Hepatocyte (in vitro differentiated cells): ENCODE measurements around the gene ACAP3. TPM values are rescaled to one million over a fixed set of nuclear protein-coding genes. Genes with fewer than 3 reads are reported as not detected.

Source experiments
- DNase-seq: peaks from one replicate; pipeline ENCODE4 v3.0.0-alpha.2; 2016; ENCODE audit warnings: low spot score
- H2AFZ ChIP-seq: fragments of 200-600 bp; sonication (generic); 2 replicates; pipeline ENCODE4 v1.6.0; 2016; ENCODE audit warnings: antibody characterized with exemption, mild to moderate bottlenecking
- H3K27ac ChIP-seq: fragments of 200-600 bp; sonication (generic); 2 replicates; pipeline ENCODE4 v1.5.1; 2016; ENCODE audit warnings: mild to moderate bottlenecking
- H3K27me3 ChIP-seq: fragments of 200-600 bp; sonication (generic); 2 replicates; pipeline ENCODE4 v1.6.1; 2016
- H3K36me3 ChIP-seq: fragments of 200-600 bp; sonication (generic); replicated peaks from 2 replicates; pipeline ENCODE4 v1.5.1; 2016; ENCODE audit warnings: low read depth; ENCODE audit not compliant: insufficient read depth
- H3K4me1 ChIP-seq: fragments of 200-600 bp; sonication (generic); 2 replicates; pipeline ENCODE4 v1.5.1; 2016; ENCODE audit warnings: mild to moderate bottlenecking, moderate library complexity; ENCODE audit not compliant: insufficient read depth
- H3K4me2 ChIP-seq: fragments of 200-600 bp; sonication (generic); 2 replicates; pipeline ENCODE4 v1.6.0; 2016
- H3K4me3 ChIP-seq: fragments of 200-600 bp; sonication (generic); 2 replicates; pipeline ENCODE4 v1.5.1; 2016; ENCODE audit warnings: mild to moderate bottlenecking
- H3K79me2 ChIP-seq: fragments of 200-600 bp; sonication (generic); 2 replicates; pipeline ENCODE4 v1.6.0; 2017; ENCODE audit warnings: mild to moderate bottlenecking
- H3K9me2 ChIP-seq: fragments of 200-600 bp; sonication (generic); replicated peaks from 2 replicates; pipeline ENCODE4 v1.6.0; 2017; ENCODE audit warnings: mild to moderate bottlenecking; ENCODE audit not compliant: insufficient read depth
- H3K9me3 ChIP-seq: fragments of 200-600 bp; sonication (generic); 2 replicates; pipeline ENCODE4 v1.5.1; 2016; ENCODE audit warnings: low read depth, mild to moderate bottlenecking
- H4K20me1 ChIP-seq: fragments of 200-600 bp; sonication (generic); 2 replicates; pipeline ENCODE4 v1.6.0; 2016; ENCODE audit warnings: mild to moderate bottlenecking; ENCODE audit not compliant: insufficient read depth, poor library complexity, severe bottlenecking
- EZH2 ChIP-seq: fragments of 200-600 bp; sonication (generic); IDR thresholded peaks from 2 replicates; pipeline ENCODE4 v1.6.1; 2016; ENCODE audit warnings: antibody characterized with exemption, mild to moderate bottlenecking, borderline replicate concordance
- EZH2phosphoT487 ChIP-seq: fragments of 200-600 bp; sonication (generic); IDR thresholded peaks from one replicate; pipeline ENCODE4 v1.6.1; 2018; ENCODE audit warnings: antibody characterized with exemption, mild to moderate bottlenecking, low read depth, moderate library complexity; ENCODE audit not compliant: unreplicated experiment, severe bottlenecking
- WGBS: methylation state at CpG from one replicate; pipeline ENCODE4 v1.1.6; 2016; ENCODE audit warnings: low lambda C conversion rate; ENCODE audit errors: missing lambda C conversion rate; 5-methylcytosine and 5-hydroxymethylcytosine counted together
- polyA plus RNA-seq: library from polyadenylated mRNA; unstranded; fragments of >200 nt; fragmentation: Nextera tagmentation; extraction: Ambion mirVana; gene quantifications from 2 replicates; pipeline ENCODE4 v1.2.1, GENCODE V29; 2016
- total RNA-seq: library from RNA; depleted of rRNA; stranded (reverse); fragments of >200 nt; gene quantifications from 2 replicates; pipeline ENCODE4 v1.2.3, GENCODE V29; 2014
- TF ChIP-seq, protein P1 (sequence below): fragments of 200-600 bp; sonication (generic); IDR thresholded peaks from 2 replicates; pipeline ENCODE4 v1.5.1; 2016; ENCODE audit warnings: antibody characterized with exemption, mild to moderate bottlenecking; ENCODE audit not compliant: poor library complexity

Gene ACAP3
- total and polyA plus RNA-seq, 2 experiments from 2014 or later: 56.0 to 87.1 TPM

DNA sequence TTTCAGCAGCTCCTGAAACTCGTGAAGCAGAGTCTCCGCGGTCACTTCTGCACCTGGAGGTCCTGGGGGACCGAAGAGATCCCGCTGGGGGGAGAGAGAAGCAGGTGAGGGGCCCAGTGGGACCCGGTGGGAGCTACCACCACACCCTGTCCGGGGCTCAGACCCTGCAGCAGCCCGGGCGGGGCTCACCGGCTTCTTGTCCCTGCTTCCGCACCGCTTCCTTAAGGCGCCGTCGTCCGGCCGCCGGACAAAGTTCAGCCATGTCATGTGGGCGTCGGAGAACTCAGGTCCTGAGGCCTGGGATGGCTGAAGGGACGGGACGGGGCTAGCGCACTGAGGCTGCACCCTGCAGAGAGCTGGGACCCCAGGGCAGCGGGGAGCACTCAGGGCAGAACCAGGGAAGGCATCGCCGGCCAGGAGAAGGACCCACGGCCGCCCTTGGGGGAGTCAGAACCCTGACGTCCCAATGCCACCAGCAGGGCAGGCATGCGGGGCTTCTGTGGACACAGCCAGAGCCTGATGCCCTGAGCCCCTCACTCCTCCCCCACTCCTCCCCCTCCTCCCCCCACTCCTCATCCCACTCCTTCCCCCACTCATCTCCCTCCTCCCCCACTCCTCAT, 63.4 kb downstream of the ACAP3 start:
- Histone ChIP-seq H4K20me1 (no peaks in the 10 kb centered on the region), H3K36me3 (no peaks in the 10 kb centered on the region), H3K9me2 (no peaks in the 10 kb centered on the region), H3K79me2 (no peaks in the 10 kb centered on the region), H2AFZ (no peak overlapping the region), H3K27me3 (peaks cover 24% of the 10 kb centered on the region), H3K27ac (no peak overlapping the region), H3K4me1 (peaks cover 3% of the 10 kb centered on the region), H3K4me3 (no peak overlapping the region), H3K4me2 (peak overlapping the region; percentile 65), H3K9me3 (no peaks in the 10 kb centered on the region)
- DNase-seq: peak; percentile 73
- TF ChIP-seq, protein P1, sequence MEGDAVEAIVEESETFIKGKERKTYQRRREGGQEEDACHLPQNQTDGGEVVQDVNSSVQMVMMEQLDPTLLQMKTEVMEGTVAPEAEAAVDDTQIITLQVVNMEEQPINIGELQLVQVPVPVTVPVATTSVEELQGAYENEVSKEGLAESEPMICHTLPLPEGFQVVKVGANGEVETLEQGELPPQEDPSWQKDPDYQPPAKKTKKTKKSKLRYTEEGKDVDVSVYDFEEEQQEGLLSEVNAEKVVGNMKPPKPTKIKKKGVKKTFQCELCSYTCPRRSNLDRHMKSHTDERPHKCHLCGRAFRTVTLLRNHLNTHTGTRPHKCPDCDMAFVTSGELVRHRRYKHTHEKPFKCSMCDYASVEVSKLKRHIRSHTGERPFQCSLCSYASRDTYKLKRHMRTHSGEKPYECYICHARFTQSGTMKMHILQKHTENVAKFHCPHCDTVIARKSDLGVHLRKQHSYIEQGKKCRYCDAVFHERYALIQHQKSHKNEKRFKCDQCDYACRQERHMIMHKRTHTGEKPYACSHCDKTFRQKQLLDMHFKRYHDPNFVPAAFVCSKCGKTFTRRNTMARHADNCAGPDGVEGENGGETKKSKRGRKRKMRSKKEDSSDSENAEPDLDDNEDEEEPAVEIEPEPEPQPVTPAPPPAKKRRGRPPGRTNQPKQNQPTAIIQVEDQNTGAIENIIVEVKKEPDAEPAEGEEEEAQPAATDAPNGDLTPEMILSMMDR: no peak
- TF ChIP-seq EZH2phosphoT487 (no peak), EZH2 (no peak)
- WGBS: 79% methylated on average over 26 of the region's 30 CpGs

DNA sequence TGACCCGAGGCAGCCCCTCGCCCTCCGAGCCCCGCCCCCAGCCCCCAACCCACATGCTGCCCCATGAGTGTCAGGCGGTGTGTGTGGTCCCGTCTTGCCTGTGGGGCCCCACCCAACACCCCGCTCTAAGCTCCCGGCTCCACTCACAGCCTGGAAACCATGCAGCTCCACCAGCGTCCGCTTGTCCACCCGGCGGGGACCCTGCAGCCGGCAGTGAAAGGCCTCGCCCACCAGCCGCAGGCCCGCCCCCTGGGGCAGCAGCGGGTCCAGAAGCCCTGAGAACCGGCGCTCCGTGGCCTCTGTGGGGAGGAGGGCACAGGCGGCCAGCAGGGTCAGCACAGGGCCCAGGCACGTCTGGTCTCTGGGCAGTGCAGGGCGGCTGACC, 63.9 kb downstream of the ACAP3 start:
- no peak for DNase-seq
- no peak for TF ChIP-seq EZH2
- TF ChIP-seq, protein P1: no peak
- no peak for TF ChIP-seq EZH2phosphoT487
- WGBS: 63% methylated on average over 23 of the region's 23 CpGs
- Histone ChIP-seq H3K9me3 (no peaks in the 10 kb centered on the region), H3K4me2 (peak overlapping the region; percentile 65), H3K79me2 (no peaks in the 10 kb centered on the region), H3K4me3 (no peak overlapping the region), H3K36me3 (no peaks in the 10 kb centered on the region), H3K27me3 (peaks cover 24% of the 10 kb centered on the region), H3K4me1 (peaks cover 3% of the 10 kb centered on the region), H3K27ac (no peak overlapping the region), H3K9me2 (no peaks in the 10 kb centered on the region), H2AFZ (no peak overlapping the region), H4K20me1 (no peaks in the 10 kb centered on the region)

GRCh38 chr1:1243266-1243660, 64.5 kb downstream of the ACAP3 start:
- DNase-seq: no peak
- H3K36me3 ChIP-seq: no peaks in the 10 kb centered on the region
- H3K79me2 ChIP-seq: no peaks in the 10 kb centered on the region
- no peak overlapping the region for H3K4me3 ChIP-seq
- TF ChIP-seq EZH2phosphoT487: no peak
- TF ChIP-seq, protein P1: no peak
- TF ChIP-seq EZH2: no peak
- H3K4me1 ChIP-seq: peaks cover 7% of the 10 kb centered on the region
- H4K20me1 ChIP-seq: no peaks in the 10 kb centered on the region
- H3K27ac ChIP-seq: no peak overlapping the region
- H3K9me3 ChIP-seq: no peaks in the 10 kb centered on the region
- peak overlapping the region; percentile 65 for H3K4me2 ChIP-seq
- no peaks in the 10 kb centered on the region for H3K9me2 ChIP-seq
- 94% methylated on average over 22 of the region's 23 CpGs for WGBS
- H2AFZ ChIP-seq: no peak overlapping the region
- peaks cover 24% of the 10 kb centered on the region for H3K27me3 ChIP-seq
